Stimulated activated CD8-positive, alpha-beta memory T cell treated with anti-CD3 and anti-CD28 coated beads, Interleukin-7, amount 100 ng/mL, for 1 hour (primary cell): ENCODE data around the gene OR2J1.
"Not testable (repeated sequence)": the region's sequence is repeated elsewhere in the genome, so short reads cannot be mapped to it uniquely, and the experiment has no call there.

ENCODE experiments used
- DNase-seq, 2 donors: peaks; one replicate each; pipeline ENCODE4 v3.0.0-alpha.2; 2020; ENCODE audit warnings: low read depth in 2 of 2

Gene OR2J1

DNA sequence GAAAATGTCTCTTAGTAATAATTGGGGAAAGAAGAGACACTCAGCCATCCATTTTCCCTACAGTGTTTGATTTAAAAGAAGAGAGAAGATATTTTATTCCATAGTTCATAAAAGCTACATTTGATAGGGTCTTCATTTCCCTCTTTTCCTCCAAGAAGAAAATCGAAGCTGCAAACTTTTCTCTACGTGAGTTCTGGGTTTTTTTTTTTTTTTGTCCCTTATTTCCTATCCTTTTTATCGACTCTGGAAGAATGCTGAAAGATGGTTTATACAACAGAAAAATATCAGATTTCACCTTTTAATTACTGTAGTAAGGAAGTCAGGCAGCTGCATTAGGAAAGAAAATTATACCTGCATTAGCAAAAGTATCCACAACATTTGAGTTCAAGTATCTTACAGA, at the start of gene OR2J1:
Gene OR2J1, plus strand, starts transcription at position 301 of the 400 bp plus-strand sequence. CDS start 1,453 bp downstream, outside the sequence.
- no peak for DNase-seq

DNA sequence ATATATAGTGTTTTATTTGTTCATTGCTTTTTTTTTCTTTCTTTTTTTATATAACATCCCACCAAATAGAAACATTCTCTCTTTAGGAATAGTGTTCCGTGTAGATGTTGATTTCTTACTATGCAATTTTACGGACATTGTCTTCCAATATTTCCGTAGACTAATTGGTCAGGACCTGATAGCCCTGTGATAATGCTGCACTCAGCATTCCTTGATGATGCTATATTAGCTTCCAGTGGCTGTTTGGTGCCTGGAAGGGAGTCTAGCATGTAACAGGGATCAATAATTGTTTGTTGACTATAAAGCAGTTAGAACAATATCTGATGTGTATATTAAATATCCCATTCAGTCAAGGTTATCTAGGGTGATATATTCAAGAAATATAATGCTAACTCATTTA, 47.6 kb upstream of the OR2J1 start:
- no peak for DNase-seq

GRCh38 chr6:29071831-29072723, 27.2 kb upstream of the OR2J1 start:
- no peak for DNase-seq

DNA sequence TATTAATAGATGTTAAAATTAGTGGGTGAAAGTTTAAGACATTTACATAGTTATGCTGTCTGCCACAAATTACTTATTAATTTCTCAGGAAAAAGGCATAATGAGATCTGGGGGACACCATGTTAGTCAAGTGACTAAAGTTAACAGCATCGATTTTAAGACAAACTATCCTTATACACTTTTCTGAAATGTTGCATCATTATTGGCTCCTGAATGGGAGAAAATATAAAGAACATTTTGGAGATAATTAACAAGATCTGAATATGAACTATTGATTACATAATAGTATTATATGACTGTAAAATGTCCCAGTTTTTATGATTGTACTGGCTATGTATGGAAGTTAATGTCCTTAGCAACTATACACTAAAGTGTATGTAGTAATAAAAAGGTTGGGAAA, 20.1 kb upstream of the OR2J1 start:
- no peak for DNase-seq

GRCh38 chr6:29081312-29081711, 18.0 kb upstream of the OR2J1 start:
- DNase-seq = no peak

- DNase-seq = no peak
These were observed 16.8 kb upstream of the OR2J1 start for GRCh38 chr6:29082457-29082856.

GRCh38 chr6:29087213-29087612, 12.1 kb upstream of the OR2J1 start, which contains the start of gene OR2B3:
OR2B3 (minus strand) TSS chr6:29087313; CDS start chr6:29087248, 65 bp downstream.
- no peak for DNase-seq

DNA sequence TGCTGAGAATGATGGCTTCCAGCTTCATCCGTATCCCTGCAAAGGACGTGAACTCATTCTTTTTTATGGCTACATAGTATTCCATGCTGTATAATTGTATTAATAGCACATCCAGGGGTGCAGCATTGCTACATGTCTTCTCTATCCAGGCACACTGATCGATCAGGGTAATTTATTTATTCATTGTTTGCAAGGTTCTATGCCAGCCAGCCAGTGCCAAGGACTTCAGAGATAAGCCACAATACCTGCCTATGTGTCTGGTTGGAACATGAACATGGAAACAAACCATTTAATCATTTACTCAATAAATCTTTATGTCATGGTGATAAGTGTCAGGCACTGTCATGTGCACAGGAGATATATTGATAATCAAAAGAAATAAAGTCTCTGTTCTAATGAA, 6.3 kb upstream of the OR2J1 start:
- DNase-seq = no peak

- DNase-seq = no peak
These were observed 1.5 kb upstream of the OR2J1 start for GRCh38 chr6:29097803-29098202.

DNA sequence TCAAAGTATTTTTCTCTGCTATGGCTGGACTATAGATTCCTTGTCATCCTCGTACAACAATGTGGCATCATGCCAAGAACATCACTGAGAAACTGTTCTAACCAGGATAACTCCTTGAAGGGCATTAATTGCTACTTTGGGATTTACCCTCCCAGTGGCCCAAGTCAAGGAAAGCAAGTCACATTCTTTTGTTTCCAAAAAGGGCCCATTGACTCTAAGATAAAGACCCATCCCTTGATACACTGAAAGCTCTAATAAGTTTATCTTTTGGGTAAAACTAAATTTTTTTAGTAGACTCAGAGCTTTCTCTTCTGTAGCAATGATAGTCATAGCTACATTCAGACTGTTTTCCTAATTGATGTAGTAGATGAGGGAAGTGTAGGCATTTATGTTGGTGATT, 8.5 kb downstream of the OR2J1 start, which contains the start of gene OR2J3:
Gene OR2J3, plus strand, starts transcription at position 301 of the 400 bp plus-strand sequence. CDS start 3,833 bp downstream, outside the sequence.
- no peak for DNase-seq

DNA sequence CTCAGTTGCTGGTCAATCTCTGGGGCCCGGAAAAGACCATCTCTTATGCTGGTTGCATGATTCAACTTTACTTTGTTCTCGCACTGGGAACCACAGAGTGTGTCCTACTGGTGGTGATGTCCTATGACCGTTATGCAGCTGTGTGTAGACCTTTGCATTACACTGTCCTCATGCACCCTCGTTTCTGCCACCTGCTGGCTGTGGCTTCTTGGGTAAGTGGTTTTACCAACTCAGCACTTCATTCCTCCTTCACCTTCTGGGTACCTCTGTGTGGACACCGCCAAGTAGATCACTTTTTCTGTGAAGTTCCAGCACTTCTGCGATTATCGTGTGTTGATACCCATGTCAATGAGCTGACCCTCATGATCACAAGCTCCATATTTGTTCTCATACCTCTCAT, 12.8 kb downstream of the OR2J1 start:
- no peak for DNase-seq

GRCh38 chr6:29114964-29115363, 15.7 kb downstream of the OR2J1 start:
- DNase-seq = not testable (repeated sequence)

DNA sequence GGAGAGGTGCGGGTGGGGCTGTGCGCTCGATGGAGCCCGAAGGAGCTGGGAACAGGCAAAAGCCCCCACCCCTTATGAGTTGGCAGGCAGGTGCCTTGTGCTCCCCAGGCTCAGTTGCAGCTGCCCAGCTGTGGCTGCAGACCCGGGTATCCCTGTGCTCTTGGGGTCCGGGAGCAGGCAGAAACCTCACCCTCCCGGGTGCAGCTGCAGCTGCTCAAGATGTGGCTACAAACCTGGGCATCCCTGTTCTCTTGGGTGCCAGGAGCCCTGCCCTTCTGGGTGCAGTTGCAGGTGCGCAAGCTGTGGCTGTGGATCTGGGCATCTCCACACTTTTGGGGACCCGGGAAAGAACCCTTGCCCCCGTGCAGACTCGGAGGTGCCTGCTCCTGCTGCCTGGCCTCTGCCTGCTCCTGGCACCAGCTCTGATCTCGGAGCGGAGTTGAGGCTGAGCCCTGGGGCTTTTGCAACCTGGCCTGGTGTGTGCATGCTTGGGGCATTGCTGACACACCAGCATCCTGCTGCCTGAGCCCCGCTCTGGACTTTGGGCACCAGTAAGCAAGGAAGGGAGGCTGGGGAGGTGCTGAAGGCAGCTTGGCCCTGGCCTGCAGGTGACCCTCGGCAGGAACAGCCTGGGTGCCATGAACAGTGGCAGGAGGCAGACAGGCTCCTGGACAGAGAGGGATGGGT, 30.2 kb downstream of the OR2J1 start:
- DNase-seq = no peak

- DNase-seq = no peak
These were observed 31.4 kb downstream of the OR2J1 start for GRCh38 chr6:29130644-29131043.

GRCh38 chr6:29131691-29132090, 32.4 kb downstream of the OR2J1 start:
- no peak for DNase-seq

DNA sequence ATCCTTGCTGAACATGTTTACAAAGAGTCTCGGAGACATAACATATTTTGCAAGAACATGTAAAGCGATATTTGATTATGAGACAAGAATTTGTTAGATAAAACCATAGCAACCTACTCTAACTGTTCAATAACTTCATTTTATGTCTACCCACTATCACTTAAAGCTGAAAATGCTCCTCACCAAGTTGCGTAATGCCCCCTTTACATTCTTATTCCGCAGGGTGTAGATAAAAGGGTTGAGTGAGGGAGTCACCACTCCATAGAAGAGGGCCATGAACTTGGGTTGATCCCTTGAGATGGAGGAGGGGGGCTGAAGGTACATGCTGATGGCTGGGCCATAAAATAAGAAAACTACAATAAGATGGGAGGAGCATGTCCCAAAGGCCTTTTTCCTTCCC, 38.4 kb downstream of the OR2J1 start:
- DNase-seq = no peak

DNA sequence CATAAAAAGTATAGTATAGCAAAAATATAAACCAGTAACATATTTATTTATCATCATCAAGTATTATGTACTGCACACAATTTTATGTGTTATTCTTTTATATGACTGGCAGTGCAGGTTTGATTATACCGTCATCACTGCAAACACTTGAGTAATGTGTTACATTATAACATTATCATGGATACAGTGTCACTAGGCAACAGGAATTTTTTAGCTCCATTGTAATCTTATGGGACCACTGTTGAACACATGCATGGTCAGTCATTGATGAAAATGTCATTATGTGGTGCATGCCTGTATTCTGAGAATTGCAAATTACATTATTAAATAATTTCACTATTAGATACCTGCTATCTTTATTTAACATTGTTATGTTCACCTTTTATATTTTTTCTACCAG, 42.3 kb downstream of the OR2J1 start:
- DNase-seq = no peak

- DNase-seq = no peak
These were observed 43.0 kb downstream of the OR2J1 start for GRCh38 chr6:29142309-29142708.

- DNase-seq = no peak
These were observed 46.9 kb downstream of the OR2J1 start for GRCh38 chr6:29146179-29146578.

GRCh38 chr6:29147074-29147473, 47.8 kb downstream of the OR2J1 start:
- DNase-seq = no peak

DNA sequence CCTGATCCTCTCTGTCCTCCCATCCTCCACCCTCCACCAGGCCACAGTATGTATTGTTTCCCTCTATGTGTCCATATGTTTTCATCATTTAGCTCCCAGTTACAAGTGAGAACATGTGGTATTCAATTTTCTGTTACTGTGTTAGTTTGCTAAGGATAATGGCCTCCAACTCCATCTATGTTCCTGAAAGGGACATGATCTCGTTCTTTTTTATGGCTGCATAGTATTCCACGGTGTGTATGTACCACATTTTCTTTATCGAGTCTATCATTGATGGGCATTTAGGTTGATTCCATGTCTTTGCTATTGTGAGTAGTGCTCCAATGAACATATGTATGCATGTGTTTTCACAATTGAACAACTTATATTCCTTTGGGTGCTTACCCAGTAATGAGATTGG, 50.2 kb downstream of the OR2J1 start:
- not testable (repeated sequence) for DNase-seq
